ENCODE results near the gene CRTC2. TPM values are rescaled to one million over a fixed set of nuclear protein-coding genes. Genes with fewer than 3 reads are reported as not detected.

The CRTC2 gene
- total and polyA plus RNA-seq, 12 donors: 8.4 to 138 (median 31.8) TPM

GRCh38 chr1:153928791-153929341 lies 29.5 kb downstream of the CRTC2 start:
- Histone ChIP-seq H3K4me1 (replicated peaks in 1 of 2) (peaks cover 0 to 3% of the 10 kb centered on the region in 2 donors), H3K36me3 (replicated peaks in 1 of 2) (peaks cover 0 to 38% of the 10 kb centered on the region in 2 donors), H3K27me3 (no peaks in the 10 kb centered on the region), H3K27ac (peak overlapping the region in 2 of 5 donors; percentile 23 to 55), H3K4me3 (no peak overlapping the region), H3K9me3 (replicated peaks in 1 of 3) (no peaks in the 10 kb centered on the region)
- no peak for TF ChIP-seq CTCF (IDR thresholded peaks at IDR 0.05)
- no peak for TF ChIP-seq POLR2A (IDR thresholded peaks at IDR 0.05)
- WGBS, 4 donors: 56 to 69% (median 60%) methylated on average over 4 of the region's 4 CpGs
- no peak for DNase-seq
- intact Hi-C loops (cut with DNase I): no loop called here

- H3K4me3 ChIP-seq: no peak overlapping the region
- 69 to 85% (median 78%) methylated on average over 1 of the region's 1 CpG for WGBS, 4 donors
- H3K36me3 ChIP-seq (replicated peaks in 1 of 2): peaks cover 0 to 32% of the 10 kb centered on the region in 2 donors
- no peaks in the 10 kb centered on the region for H3K27me3 ChIP-seq
- no peak for DNase-seq
- peaks cover 0 to 7% of the 10 kb centered on the region in 2 donors for H3K4me1 ChIP-seq (replicated peaks in 1 of 2)
- no peak for TF ChIP-seq CTCF (IDR thresholded peaks at IDR 0.05)
- TF ChIP-seq POLR2A (IDR thresholded peaks at IDR 0.05): no peak
- H3K27ac ChIP-seq: peak overlapping the region in 1 of 5 donors; percentile 23
- intact Hi-C loops (cut with DNase I): no loop called here
- H3K9me3 ChIP-seq (replicated peaks in 1 of 3): no peaks in the 10 kb centered on the region
Observed at GRCh38 chr1:153928245-153928644, 30.2 kb downstream of the CRTC2 start.

- Histone ChIP-seq H3K27me3 (no peaks in the 10 kb centered on the region), H3K9me3 (replicated peaks in 1 of 3) (no peaks in the 10 kb centered on the region), H3K4me3 (no peak overlapping the region), H3K27ac (no peak overlapping the region), H3K4me1 (replicated peaks in 1 of 2) (peaks cover 1 to 10% of the 10 kb centered on the region in 2 donors), H3K36me3 (replicated peaks in 1 of 2) (peaks cover 0 to 15% of the 10 kb centered on the region in 2 donors)
- TF ChIP-seq CTCF (IDR thresholded peaks at IDR 0.05): no peak
- TF ChIP-seq POLR2A (IDR thresholded peaks at IDR 0.05): no peak
- WGBS, 4 donors: 77 to 86% (median 82%) methylated on average over 4 of the region's 4 CpGs
- intact Hi-C loops (cut with DNase I): no loop called here
- no peak for DNase-seq
Observed at GRCh38 chr1:153926405-153926804, 32.0 kb downstream of the CRTC2 start.

GRCh38 chr1:153922972-153923925 lies 35.2 kb downstream of the CRTC2 start, which contains the start of gene GATAD2B:
Gene GATAD2B, minus strand, starts transcription at chr1:153922972. Its CDS starts 94,625 bp downstream, at chr1:153828347.
- TF ChIP-seq CTCF (IDR thresholded peaks at IDR 0.05) (no peak), POLR2A (IDR thresholded peaks at IDR 0.05) (no peak)
- WGBS, 4 donors: 0 to 1% (median 0%) methylated on average over 48 to 53 of the region's 53 CpGs
- Histone ChIP-seq H3K4me3 (peak within 1 kb of the TSS in 3 of 4 donors; percentile 42 to 93 (median 69)), H3K36me3 (replicated peaks in 1 of 2) (no peaks in the 10 kb centered on the region), H3K27me3 (no peaks in the 10 kb centered on the region), H3K9me3 (replicated peaks in 1 of 3) (no peaks in the 10 kb centered on the region), H3K4me1 (replicated peaks in 1 of 2) (peaks cover 23 to 34% of the 10 kb centered on the region in 2 donors), H3K27ac (peak within 1 kb of the TSS in 4 of 5 donors; percentile 67 to 92 (median 80))
- intact Hi-C loops (cut with DNase I): loop anchor here in 1 of 2 donors (5.0 kb wide), 1 partner anchor 101 kb away; no protein-coding TSS in a partner anchor
- DNase-seq: peak; percentile 100

All from adrenal gland (tissue), 12 donors.